ENCODE measurements around the gene SEMA3B. TPM values are rescaled to one million over a fixed set of nuclear protein-coding genes. Genes with fewer than 3 reads are reported as not detected.

SEMA3B gene
- total RNA-seq, 1 donor from 2014 or later: 34.8 TPM

GRCh38 chr3:50299638-50299928, 30.6 kb downstream of the SEMA3B start:
- peak overlapping the region; percentile 99 for H3K27ac Mint-ChIP-seq
- TF ChIP-seq, protein P1, sequence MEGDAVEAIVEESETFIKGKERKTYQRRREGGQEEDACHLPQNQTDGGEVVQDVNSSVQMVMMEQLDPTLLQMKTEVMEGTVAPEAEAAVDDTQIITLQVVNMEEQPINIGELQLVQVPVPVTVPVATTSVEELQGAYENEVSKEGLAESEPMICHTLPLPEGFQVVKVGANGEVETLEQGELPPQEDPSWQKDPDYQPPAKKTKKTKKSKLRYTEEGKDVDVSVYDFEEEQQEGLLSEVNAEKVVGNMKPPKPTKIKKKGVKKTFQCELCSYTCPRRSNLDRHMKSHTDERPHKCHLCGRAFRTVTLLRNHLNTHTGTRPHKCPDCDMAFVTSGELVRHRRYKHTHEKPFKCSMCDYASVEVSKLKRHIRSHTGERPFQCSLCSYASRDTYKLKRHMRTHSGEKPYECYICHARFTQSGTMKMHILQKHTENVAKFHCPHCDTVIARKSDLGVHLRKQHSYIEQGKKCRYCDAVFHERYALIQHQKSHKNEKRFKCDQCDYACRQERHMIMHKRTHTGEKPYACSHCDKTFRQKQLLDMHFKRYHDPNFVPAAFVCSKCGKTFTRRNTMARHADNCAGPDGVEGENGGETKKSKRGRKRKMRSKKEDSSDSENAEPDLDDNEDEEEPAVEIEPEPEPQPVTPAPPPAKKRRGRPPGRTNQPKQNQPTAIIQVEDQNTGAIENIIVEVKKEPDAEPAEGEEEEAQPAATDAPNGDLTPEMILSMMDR (conservative IDR thresholded peaks at IDR 0.05): no peak
- H3K4me1 Mint-ChIP-seq (ENCODE audit: unreplicated experiment): peaks cover 18% of the 10 kb centered on the region
- H3K36me3 Mint-ChIP-seq: no peaks in the 10 kb centered on the region
- no peaks in the 10 kb centered on the region for H3K9me3 Mint-ChIP-seq
- H3K4me3 Mint-ChIP-seq: peak overlapping the region; percentile 98
- DNase-seq (ENCODE audit: extremely low spot score, unreplicated experiment): no peak
- H3K27me3 Mint-ChIP-seq: no peaks in the 10 kb centered on the region

GRCh38 chr3:50299929-50300680, 31.2 kb downstream of the SEMA3B start:
- Mint-ChIP-seq H3K27me3 (no peaks in the 10 kb centered on the region), H3K4me1 (ENCODE audit: unreplicated experiment) (peaks cover 18% of the 10 kb centered on the region), H3K27ac (peak overlapping the region; percentile 99), H3K4me3 (peak overlapping the region; percentile 98), H3K36me3 (no peaks in the 10 kb centered on the region), H3K9me3 (no peaks in the 10 kb centered on the region)
- TF ChIP-seq, protein P1 (conservative IDR thresholded peaks at IDR 0.05): no peak
- DNase-seq (ENCODE audit: extremely low spot score, unreplicated experiment): no peak

GRCh38 chr3:50300681-50301254, 31.8 kb downstream of the SEMA3B start:
- Mint-ChIP-seq H3K36me3 (no peaks in the 10 kb centered on the region), H3K27me3 (no peaks in the 10 kb centered on the region), H3K4me1 (ENCODE audit: unreplicated experiment) (peaks cover 18% of the 10 kb centered on the region), H3K9me3 (no peaks in the 10 kb centered on the region), H3K27ac (peak overlapping the region; percentile 99), H3K4me3 (peak overlapping the region; percentile 98)
- no peak for DNase-seq (ENCODE audit: extremely low spot score, unreplicated experiment)
- TF ChIP-seq, protein P1 (conservative IDR thresholded peaks at IDR 0.05): no peak

DNA sequence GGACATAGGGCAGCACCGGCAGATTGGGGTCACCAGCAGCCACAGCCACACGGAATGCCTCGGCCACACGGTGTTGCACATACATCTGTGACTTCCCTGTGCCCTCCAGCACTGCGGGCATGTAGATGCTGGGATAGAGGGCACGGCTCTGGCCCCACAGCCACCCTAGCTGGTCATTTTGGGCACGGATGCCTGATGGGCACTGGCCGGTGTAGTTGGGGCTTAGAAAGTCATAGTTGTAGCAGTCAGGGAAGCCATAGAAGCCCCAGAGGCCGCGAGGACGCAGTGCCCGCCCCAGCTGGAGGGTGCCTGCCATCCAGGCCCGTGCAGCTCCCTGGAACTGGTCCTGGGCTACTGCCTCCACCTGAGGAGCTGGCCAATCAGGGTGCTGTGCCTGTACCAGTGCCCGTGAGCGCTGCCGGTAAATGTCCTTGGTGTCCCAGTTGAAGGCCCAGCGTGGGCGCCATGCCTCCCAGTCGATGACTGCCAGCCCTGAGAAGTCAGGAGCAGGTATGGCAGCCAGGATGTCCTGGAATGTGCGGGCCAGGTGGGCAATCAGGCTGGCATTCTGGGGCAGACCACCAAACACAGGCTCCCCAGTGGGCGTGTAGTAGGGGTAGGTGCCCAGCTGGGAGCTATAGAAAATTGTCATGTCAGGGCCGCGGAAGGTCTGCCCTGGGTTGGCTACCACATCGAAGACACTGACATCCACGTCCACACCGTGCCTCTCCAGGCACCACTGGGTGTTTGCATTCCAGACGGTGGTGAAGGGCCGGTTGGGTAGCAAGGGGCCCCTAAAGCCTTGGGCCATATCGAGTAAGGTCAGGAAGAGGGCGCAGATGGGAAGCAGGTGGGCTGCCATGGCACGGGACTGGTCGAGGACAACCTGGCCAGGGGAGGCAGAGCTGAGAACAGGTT, 33.4 kb downstream of the SEMA3B start:
- no peaks in the 10 kb centered on the region for H3K9me3 Mint-ChIP-seq
- no peak for DNase-seq (ENCODE audit: extremely low spot score, unreplicated experiment)
- no peak overlapping the region for H3K4me3 Mint-ChIP-seq
- H3K27me3 Mint-ChIP-seq: no peaks in the 10 kb centered on the region
- no peaks in the 10 kb centered on the region for H3K36me3 Mint-ChIP-seq
- H3K4me1 Mint-ChIP-seq (ENCODE audit: unreplicated experiment): peaks cover 18% of the 10 kb centered on the region
- peak overlapping the region; percentile 53 for H3K27ac Mint-ChIP-seq
- TF ChIP-seq, protein P1 (conservative IDR thresholded peaks at IDR 0.05): no peak

- Mint-ChIP-seq H3K27ac (peak within 1 kb of the TSS; percentile 53), H3K9me3 (no peaks in the 10 kb centered on the region), H3K36me3 (no peaks in the 10 kb centered on the region), H3K4me3 (no peak within 1 kb of the TSS), H3K27me3 (no peaks in the 10 kb centered on the region), H3K4me1 (ENCODE audit: unreplicated experiment) (peaks cover 18% of the 10 kb centered on the region)
- DNase-seq (ENCODE audit: extremely low spot score, unreplicated experiment): no peak
- TF ChIP-seq, protein P1 (conservative IDR thresholded peaks at IDR 0.05): no peak
Observed at GRCh38 chr3:50303013-50303815, 34.3 kb downstream of the SEMA3B start, which contains the start of gene HYAL1. Gene HYAL1 (minus strand): TSS chr3:50303574. CDS start chr3:50302956, 618 bp downstream.

Measured in type B pancreatic cell (in vitro differentiated cells).